Type B pancreatic cell (in vitro differentiated cells): Measurements from ENCODE around the gene LRRFIP1. TPM values are rescaled to one million over a fixed set of nuclear protein-coding genes. Genes with fewer than 3 reads are reported as not detected.
A peak's percentile ranks its signal among the peaks of the same experiment; 100 is the strongest.

ENCODE experiments used
- DNase-seq: peaks from one replicate; pipeline ENCODE4 v3.0.0; 2021; ENCODE audit warnings: mixed read lengths; ENCODE audit not compliant: unreplicated experiment; ENCODE audit errors: extremely low spot score
- H3K27ac Mint-ChIP-seq: 2 replicates; pipeline ENCODE4 v1.8.0; 2021; ENCODE audit warnings: mild to moderate bottlenecking, mixed read lengths
- H3K27me3 Mint-ChIP-seq: 2 replicates; pipeline ENCODE4 v1.8.0; 2021; ENCODE audit warnings: mixed read lengths
- H3K36me3 Mint-ChIP-seq: 2 replicates; pipeline ENCODE4 v1.8.0; 2021; ENCODE audit warnings: mixed read lengths
- H3K4me1 Mint-ChIP-seq: one replicate; pipeline ENCODE4 v1.8.0; 2021; ENCODE audit warnings: mixed read lengths; ENCODE audit not compliant: unreplicated experiment
- H3K4me3 Mint-ChIP-seq: 2 replicates; pipeline ENCODE4 v1.8.0; 2021; ENCODE audit warnings: mild to moderate bottlenecking, mixed read lengths
- H3K9me3 Mint-ChIP-seq: 2 replicates; pipeline ENCODE4 v1.8.0; 2021; ENCODE audit warnings: mixed read lengths
- total RNA-seq: library from RNA; stranded (reverse); gene quantifications from 2 replicates; pipeline ENCODE4 v1.2.1, GENCODE V29; 2021; ENCODE audit warnings: low replicate concordance
- TF ChIP-seq, protein P1 (sequence below): fragments of 200-600 bp; sonication (generic); conservative IDR thresholded peaks from 2 replicates; pipeline ENCODE4 v1.5.0; 2021; ENCODE audit warnings: antibody characterized with exemption, mild to moderate bottlenecking

LRRFIP1 gene
- total RNA-seq, 1 donor from 2014 or later: 53.8 TPM

DNA sequence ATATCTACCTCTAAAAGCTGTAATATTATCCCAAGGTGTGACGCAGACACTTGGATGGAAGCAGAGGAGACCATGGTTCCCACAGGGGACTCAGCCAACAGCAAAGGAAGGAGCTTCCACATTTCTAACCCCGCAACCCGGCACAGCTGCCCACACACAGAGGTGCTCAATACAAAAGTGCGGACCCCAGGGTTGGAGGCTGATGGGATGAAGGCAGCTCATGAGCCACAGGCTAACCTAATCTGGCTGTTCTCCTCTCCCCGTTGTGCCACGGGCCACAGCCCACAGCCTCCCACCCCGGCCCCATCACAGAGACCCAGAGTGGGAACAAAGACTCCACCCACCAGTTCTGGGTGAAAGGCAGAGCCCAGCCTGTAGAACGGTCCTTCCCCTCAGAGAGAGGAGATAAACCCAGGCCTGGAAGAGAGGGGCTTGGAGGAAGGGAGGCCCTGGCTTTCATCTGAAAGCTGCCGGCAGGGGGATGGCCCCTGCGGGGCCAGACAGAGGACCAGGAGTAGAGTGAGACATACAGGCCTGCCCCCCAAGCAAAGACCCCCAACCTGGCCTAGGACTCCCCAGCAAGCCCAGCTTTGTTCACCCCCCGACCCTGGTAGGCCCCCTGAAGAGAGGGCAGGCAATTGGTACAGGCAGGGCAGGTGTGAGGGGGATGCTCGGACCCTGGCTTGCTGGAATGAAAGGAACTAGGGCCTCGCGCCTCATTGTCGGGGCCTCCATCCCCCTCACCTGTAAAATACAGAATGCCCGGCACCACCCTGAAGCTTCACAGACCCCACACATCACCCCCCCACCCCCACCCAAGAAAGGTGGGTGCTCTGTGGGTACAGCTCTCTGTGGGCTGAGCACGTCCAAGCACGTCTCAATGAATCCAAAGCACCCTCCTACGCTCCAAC lies 43.7 kb upstream of the LRRFIP1 start:
- no peak for DNase-seq
- Mint-ChIP-seq H3K9me3 (peaks cover 5% of the 10 kb centered on the region), H3K36me3 (no peaks in the 10 kb centered on the region), H3K27me3 (no peaks in the 10 kb centered on the region), H3K27ac (no peak overlapping the region), H3K4me1 (no peaks in the 10 kb centered on the region), H3K4me3 (no peak overlapping the region)
- TF ChIP-seq, protein P1, sequence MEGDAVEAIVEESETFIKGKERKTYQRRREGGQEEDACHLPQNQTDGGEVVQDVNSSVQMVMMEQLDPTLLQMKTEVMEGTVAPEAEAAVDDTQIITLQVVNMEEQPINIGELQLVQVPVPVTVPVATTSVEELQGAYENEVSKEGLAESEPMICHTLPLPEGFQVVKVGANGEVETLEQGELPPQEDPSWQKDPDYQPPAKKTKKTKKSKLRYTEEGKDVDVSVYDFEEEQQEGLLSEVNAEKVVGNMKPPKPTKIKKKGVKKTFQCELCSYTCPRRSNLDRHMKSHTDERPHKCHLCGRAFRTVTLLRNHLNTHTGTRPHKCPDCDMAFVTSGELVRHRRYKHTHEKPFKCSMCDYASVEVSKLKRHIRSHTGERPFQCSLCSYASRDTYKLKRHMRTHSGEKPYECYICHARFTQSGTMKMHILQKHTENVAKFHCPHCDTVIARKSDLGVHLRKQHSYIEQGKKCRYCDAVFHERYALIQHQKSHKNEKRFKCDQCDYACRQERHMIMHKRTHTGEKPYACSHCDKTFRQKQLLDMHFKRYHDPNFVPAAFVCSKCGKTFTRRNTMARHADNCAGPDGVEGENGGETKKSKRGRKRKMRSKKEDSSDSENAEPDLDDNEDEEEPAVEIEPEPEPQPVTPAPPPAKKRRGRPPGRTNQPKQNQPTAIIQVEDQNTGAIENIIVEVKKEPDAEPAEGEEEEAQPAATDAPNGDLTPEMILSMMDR: no peak

GRCh38 chr2:237585590-237586221 lies 41.7 kb upstream of the LRRFIP1 start:
- Mint-ChIP-seq H3K27ac (no peak overlapping the region), H3K27me3 (no peaks in the 10 kb centered on the region)

DNA sequence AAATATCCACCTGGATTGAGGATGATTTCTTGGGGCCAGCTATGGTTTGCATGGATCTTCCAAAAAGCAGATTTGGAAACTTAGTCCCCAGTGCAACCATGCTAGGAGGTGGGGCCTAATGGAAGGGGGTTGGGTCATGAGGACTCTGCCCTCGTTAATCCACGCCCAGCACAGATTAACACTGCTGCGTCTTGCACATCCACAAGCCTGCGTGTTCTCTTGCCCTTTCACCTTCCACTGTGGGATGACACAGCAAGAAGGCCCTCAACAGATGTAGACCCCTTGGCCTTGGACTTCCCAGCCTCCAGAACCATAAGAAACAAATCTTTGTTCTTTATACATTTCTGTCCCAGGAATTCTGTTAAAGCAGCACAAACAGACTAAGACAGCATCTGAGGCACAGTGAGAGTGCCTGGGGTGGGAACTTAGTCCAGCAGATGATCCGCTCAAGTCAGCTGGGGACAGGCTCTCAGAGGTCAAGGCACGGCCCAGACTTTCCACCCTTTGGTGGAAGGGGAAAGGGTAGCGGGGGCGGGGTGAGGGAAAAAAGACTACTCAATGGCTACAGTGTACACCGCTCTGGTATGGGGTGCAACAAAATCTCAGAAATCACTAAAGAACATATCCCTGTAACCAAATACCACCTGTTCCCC lies 39.2 kb upstream of the LRRFIP1 start:
- Mint-ChIP-seq H3K27ac (no peak overlapping the region), H3K4me3 (no peak overlapping the region), H3K27me3 (no peaks in the 10 kb centered on the region), H3K4me1 (peaks cover 10% of the 10 kb centered on the region), H3K36me3 (no peaks in the 10 kb centered on the region), H3K9me3 (peaks cover 5% of the 10 kb centered on the region)
- TF ChIP-seq, protein P1: no peak
- DNase-seq: no peak

More at GRCh38 chr2:237585590-237586221, 41.7 kb upstream of the LRRFIP1 start:
- no peaks in the 10 kb centered on the region for H3K36me3 Mint-ChIP-seq
- H3K9me3 Mint-ChIP-seq: peaks cover 5% of the 10 kb centered on the region
- H3K4me1 Mint-ChIP-seq: peaks cover 6% of the 10 kb centered on the region
- no peak overlapping the region for H3K4me3 Mint-ChIP-seq
- DNase-seq: no peak
- TF ChIP-seq, protein P1: no peak

GRCh38 chr2:237590272-237591140 lies 36.9 kb upstream of the LRRFIP1 start, which contains the start of gene RAB17:
RAB17 (minus strand) TSS chr2:237590734; CDS start chr2:237586154, 4,580 bp downstream.
- H3K4me3 Mint-ChIP-seq: peak within 1 kb of the TSS; percentile 86
- TF ChIP-seq, protein P1: no peak
- peak within 1 kb of the TSS; percentile 81 for H3K27ac Mint-ChIP-seq
- no peaks in the 10 kb centered on the region for H3K36me3 Mint-ChIP-seq
- peaks cover 25% of the 10 kb centered on the region for H3K4me1 Mint-ChIP-seq
- H3K27me3 Mint-ChIP-seq: no peaks in the 10 kb centered on the region
- peaks cover 5% of the 10 kb centered on the region for H3K9me3 Mint-ChIP-seq
- DNase-seq: no peak
